AG04450 (cell line): Measurements from ENCODE around the gene SUMF2. TPM values are rescaled to one million over a fixed set of nuclear protein-coding genes. Genes with fewer than 3 reads are reported as not detected.
"Not testable (repeated sequence)": the region's sequence is repeated elsewhere in the genome, so short reads cannot be mapped to it uniquely, and the experiment has no call there.

Source experiments
- CTCF ChIA-PET: fragments of 300-600, 350-600 bp; formaldehyde crosslinking; extraction: SDS; loops from one replicate; lab custom pipeline; 2022; ENCODE audit warnings: antibody characterized with exemption, inconsistent platforms; lab: Charles Lee
- POLR2A ChIA-PET: fragments of 350-600 bp; formaldehyde crosslinking; extraction: SDS; loops from one replicate; lab custom pipeline; 2021; ENCODE audit warnings: antibody characterized with exemption, inconsistent platforms; lab: Yijun Ruan, JAX
- DNase-seq: peaks from one replicate; pipeline ENCODE4 v3.0.0-alpha.2; 2011; ENCODE audit warnings: low read depth, low spot score
- H3K27ac ChIP-seq: one replicate; pipeline ENCODE4 v1.5.1; 2012; ENCODE audit warnings: low read depth, low read length, control low read depth
- H3K27me3 ChIP-seq: one replicate; pipeline ENCODE4 v1.6.0; 2012; ENCODE audit warnings: low read length; ENCODE audit not compliant: control insufficient read depth, insufficient read depth
- H3K4me3 ChIP-seq: 2 replicates; pipeline ENCODE4 v1.5.1; 2011; ENCODE audit warnings: mild to moderate bottlenecking, low read depth, low read length, control low read depth
- H3K9me3 ChIP-seq: 2 replicates; pipeline ENCODE4 v1.5.1; 2012; ENCODE audit warnings: low read length; ENCODE audit not compliant: control insufficient read depth, insufficient read depth
- polyA minus RNA-seq: library from RNA; depleted of rRNA, polyadenylated mRNA; stranded (reverse); fragments of >200 nt; gene quantifications from 2 replicates; pipeline ENCODE4 v1.2.3, GENCODE V29; 2011; rRNA and poly(A)+ RNA removed
- polyA plus RNA-seq: library from polyadenylated mRNA; depleted of rRNA; stranded (reverse); fragments of >200 nt; gene quantifications from 2 replicates; pipeline ENCODE4 v1.2.3, GENCODE V29; 2011; rRNA removed
- TF ChIP-seq, protein P1 (sequence below): IDR thresholded peaks from 2 replicates; pipeline ENCODE4 v1.5.1; 2011; ENCODE audit warnings: low read depth, low read length, control low read depth, inconsistent platforms

The SUMF2 gene
- polyA plus RNA-seq (95.4 and 102 TPM in 2 replicates), polyA minus RNA-seq (95.0 and 124 TPM in 2 replicates)

- CTCF ChIA-PET, result interaction anchor here (0.6 to 4.2 kb wide), 5 partner anchors 8 to 58 kb away, joined by 3 to 55 read pairs (median 3); partner anchors contain the start of gene PSPH
- POLR2A ChIA-PET, result interaction anchor here (1.1 to 2.9 kb wide), 4 partner anchors 10 to 28 kb away, joined by 3 to 41 read pairs (median 4); partner anchors contain the start of genes CCT6A, PHKG1 and PSPH
- H3K9me3 ChIP-seq, result no peaks in the 10 kb centered on the region; the same call in 1 of the 2 replicates
- TF ChIP-seq, protein P1, sequence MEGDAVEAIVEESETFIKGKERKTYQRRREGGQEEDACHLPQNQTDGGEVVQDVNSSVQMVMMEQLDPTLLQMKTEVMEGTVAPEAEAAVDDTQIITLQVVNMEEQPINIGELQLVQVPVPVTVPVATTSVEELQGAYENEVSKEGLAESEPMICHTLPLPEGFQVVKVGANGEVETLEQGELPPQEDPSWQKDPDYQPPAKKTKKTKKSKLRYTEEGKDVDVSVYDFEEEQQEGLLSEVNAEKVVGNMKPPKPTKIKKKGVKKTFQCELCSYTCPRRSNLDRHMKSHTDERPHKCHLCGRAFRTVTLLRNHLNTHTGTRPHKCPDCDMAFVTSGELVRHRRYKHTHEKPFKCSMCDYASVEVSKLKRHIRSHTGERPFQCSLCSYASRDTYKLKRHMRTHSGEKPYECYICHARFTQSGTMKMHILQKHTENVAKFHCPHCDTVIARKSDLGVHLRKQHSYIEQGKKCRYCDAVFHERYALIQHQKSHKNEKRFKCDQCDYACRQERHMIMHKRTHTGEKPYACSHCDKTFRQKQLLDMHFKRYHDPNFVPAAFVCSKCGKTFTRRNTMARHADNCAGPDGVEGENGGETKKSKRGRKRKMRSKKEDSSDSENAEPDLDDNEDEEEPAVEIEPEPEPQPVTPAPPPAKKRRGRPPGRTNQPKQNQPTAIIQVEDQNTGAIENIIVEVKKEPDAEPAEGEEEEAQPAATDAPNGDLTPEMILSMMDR, result peak; percentile 18
- peak within 1 kb of the TSS; percentile 82 for H3K27ac ChIP-seq
- DNase-seq, result peak; percentile 58
- H3K4me3 ChIP-seq, result peak within 1 kb of the TSS; percentile 94
- H3K27me3 ChIP-seq, result no peaks in the 10 kb centered on the region
Observed at GRCh38 chr7:56063882-56064625, at the start of gene SUMF2. Gene SUMF2, plus strand, starts transcription at chr7:56064286. Its CDS starts 26 bp downstream, at chr7:56064312.

DNA sequence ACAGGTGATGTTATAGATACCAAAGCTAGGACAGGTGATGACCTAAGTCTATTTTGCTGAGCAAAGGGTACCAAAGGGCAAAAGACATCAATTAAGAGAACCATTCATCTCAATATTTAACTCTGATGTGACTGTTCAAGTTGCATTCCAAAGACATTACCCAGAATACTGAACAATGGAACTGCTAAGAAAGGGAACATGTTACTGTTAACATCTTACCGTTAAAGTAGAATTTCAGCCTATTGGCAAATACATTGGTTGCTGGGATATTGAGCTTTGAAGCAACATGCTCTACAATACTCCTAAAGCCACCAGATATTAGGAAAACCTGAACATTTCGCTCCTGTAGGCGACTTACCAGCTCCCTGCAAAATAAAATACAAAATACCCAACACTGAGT is 47.1 kb upstream of the SUMF2 start:
- not testable (repeated sequence) for H3K9me3 ChIP-seq, DNase-seq, H3K4me3 ChIP-seq, H3K27me3 ChIP-seq, H3K27ac ChIP-seq
- CTCF ChIA-PET, result interaction anchor here (1.5 kb wide), 1 partner anchor 57 kb away, joined by 5 read pairs; no protein-coding TSS in a partner anchor
- POLR2A ChIA-PET, result interaction anchor here (0.6 kb wide), 1 partner anchor 10 kb away, joined by 7 read pairs; no protein-coding TSS in a partner anchor

GRCh38 chr7:56019501-56019900 is 44.6 kb upstream of the SUMF2 start:
- ChIA-PET CTCF (interaction anchor here (1.1 to 2.5 kb wide), 2 partner anchors 15 to 55 kb away, joined by 3 to 11 read pairs; no protein-coding TSS in a partner anchor), POLR2A (no interaction called here)
- no peak for DNase-seq
- H3K9me3 ChIP-seq, result no peaks in the 10 kb centered on the region
- no peak overlapping the region for H3K4me3 ChIP-seq
- H3K27ac ChIP-seq, result no peak overlapping the region
- no peaks in the 10 kb centered on the region for H3K27me3 ChIP-seq
- TF ChIP-seq, protein P1, result no peak

DNA sequence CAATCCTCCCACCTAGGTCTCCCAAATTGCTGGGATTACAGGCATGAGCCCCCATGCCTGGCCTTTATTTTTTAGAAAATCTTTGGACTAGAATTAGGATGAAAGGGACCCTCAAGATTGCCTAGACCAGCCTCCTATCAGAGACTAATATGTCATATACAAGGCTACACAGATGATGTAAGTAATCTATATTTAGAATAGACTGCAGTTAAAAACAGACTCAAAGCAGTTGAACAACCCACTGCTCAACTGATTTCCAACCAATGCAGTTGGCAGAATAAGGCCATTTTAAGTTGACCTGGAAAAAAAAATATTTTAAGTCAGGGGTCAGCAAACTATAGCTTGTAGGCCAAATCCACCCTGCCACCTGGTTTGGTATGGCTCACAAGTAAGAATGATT is 40.6 kb upstream of the SUMF2 start:
- no peak overlapping the region for H3K27ac ChIP-seq
- no peaks in the 10 kb centered on the region for H3K9me3 ChIP-seq
- TF ChIP-seq, protein P1, result no peak
- H3K27me3 ChIP-seq, result no peaks in the 10 kb centered on the region
- no peak overlapping the region for H3K4me3 ChIP-seq
- POLR2A ChIA-PET, result no interaction called here
- CTCF ChIA-PET, result no interaction called here
- no peak for DNase-seq

- POLR2A ChIA-PET, result interaction anchor here (0.7 kb wide), 2 partner anchors 9 to 20 kb away, joined by 3 to 7 read pairs; no protein-coding TSS in a partner anchor
- no peaks in the 10 kb centered on the region for H3K9me3 ChIP-seq
- TF ChIP-seq, protein P1, result no peak
- no peaks in the 10 kb centered on the region for H3K27me3 ChIP-seq
- no peak for DNase-seq
- H3K27ac ChIP-seq, result no peak overlapping the region
- H3K4me3 ChIP-seq, result no peak overlapping the region
- CTCF ChIA-PET, result interaction anchor here (0.7 to 1.3 kb wide), 3 partner anchors 14 to 62 kb away, joined by 3 to 4 read pairs (median 3); partner anchors contain the start of gene NIPSNAP2
Observed at GRCh38 chr7:56026538-56026937, 37.5 kb upstream of the SUMF2 start.
